CD4-positive, alpha-beta memory T cell (primary cell): ENCODE measurements around the gene SHISA9. TPM values are rescaled to one million over a fixed set of nuclear protein-coding genes. Genes with fewer than 3 reads are reported as not detected.

Experiments
- CTCF ChIA-PET: fragments of 350-600 bp; sonication (Branson Sonifier 250); formaldehyde crosslinking; loops from one replicate; lab custom pipeline; 2021; ENCODE audit warnings: inconsistent platforms; ENCODE audit not compliant: partially characterized antibody; lab: Charles Lee
- POLR2A ChIA-PET: fragments of 350-600 bp; sonication (Branson Sonifier 250); formaldehyde crosslinking; loops from one replicate; lab custom pipeline; 2021; ENCODE audit not compliant: partially characterized antibody; lab: Charles Lee
- DNase-seq, 5 donors: peaks; one replicate each; pipeline versions ENCODE4 v3.0.0 to v3.0.0-alpha.2; 2020 to 2022; ENCODE audit warnings: mixed read lengths in 1 of 5
- H3K27ac ChIP-seq: one replicate; pipeline ENCODE4 v1.7.0; 2013; ENCODE audit warnings: low read depth, low read length
- H3K27me3 ChIP-seq: 2 replicates; pipeline ENCODE4 v1.7.0; 2013; ENCODE audit warnings: mild to moderate bottlenecking, low read length, moderate library complexity; ENCODE audit not compliant: insufficient read depth
- H3K36me3 ChIP-seq: 2 replicates; pipeline ENCODE4 v1.7.0; 2013; ENCODE audit warnings: mild to moderate bottlenecking, low read length, moderate library complexity; ENCODE audit not compliant: insufficient read depth
- H3K4me1 ChIP-seq: 2 replicates; pipeline ENCODE4 v1.7.0; 2013; ENCODE audit warnings: mild to moderate bottlenecking, low read length, moderate library complexity; ENCODE audit not compliant: insufficient read depth
- H3K4me3 ChIP-seq, 2 donors: one replicate each; pipeline ENCODE4 v1.7.0; 2013; ENCODE audit warnings: low read length in 2 of 2, mild to moderate bottlenecking in 1 of 2
- H3K9me3 ChIP-seq, 2 donors: one replicate each; pipeline ENCODE4 v1.7.0; 2013; ENCODE audit warnings: low read length in 2 of 2, control low read depth in 1 of 2; ENCODE audit not compliant: control insufficient read depth in 1 of 2
- H3K27ac Mint-ChIP-seq, 7 donors: one replicate each; pipeline ENCODE4 v1.8.0; 2020 to 2021; ENCODE audit warnings: mixed read lengths in 7 of 7, mild to moderate bottlenecking in 6 of 7, inconsistent platforms in 3 of 7, moderate library complexity in 3 of 7
- H3K27me3 Mint-ChIP-seq, 2 donors: one replicate each; pipeline ENCODE4 v1.8.0; 2020 to 2021; ENCODE audit warnings: mixed read lengths in 2 of 2
- H3K36me3 Mint-ChIP-seq, 2 donors: one replicate each; pipeline ENCODE4 v1.8.0; 2020 to 2021; ENCODE audit warnings: mixed read lengths in 2 of 2, inconsistent platforms in 1 of 2, mild to moderate bottlenecking in 1 of 2
- H3K4me1 Mint-ChIP-seq, 4 donors: one replicate each; pipeline ENCODE4 v1.8.0; 2020 to 2021; ENCODE audit warnings: mixed read lengths in 4 of 4, mild to moderate bottlenecking in 1 of 4
- H3K4me3 Mint-ChIP-seq, 8 donors: one replicate each; pipeline ENCODE4 v1.8.0; 2020 to 2021; ENCODE audit warnings: mixed read lengths in 8 of 8, mild to moderate bottlenecking in 7 of 8, moderate library complexity in 6 of 8, inconsistent platforms in 3 of 8
- H3K9me3 Mint-ChIP-seq, 8 donors: one replicate each; pipeline ENCODE4 v1.8.0; 2020 to 2021; ENCODE audit warnings: mixed read lengths in 8 of 8, mild to moderate bottlenecking in 5 of 8, inconsistent platforms in 3 of 8, moderate library complexity in 1 of 8
- intact Hi-C: fragments of 100-400 bp; cut with micrococcal nuclease; formaldehyde crosslinking; loops from one replicate; pipeline ENCODE4 v1.15.1; 2023
- polyA plus RNA-seq, 2 donors: library from polyadenylated mRNA; unstranded; fragments of 300-500 nt; fragmentation: Illumina TruSeq; gene quantifications; one replicate each; pipeline ENCODE4 v1.2.3, GENCODE V29; 2021
- total RNA-seq, 2 experiments: library from RNA; stranded (reverse); gene quantifications; one replicate each; pipeline ENCODE4 v1.2.3, GENCODE V29; 2021

The SHISA9 gene
- total and polyA plus RNA-seq, 4 experiments from 2014 or later: not detected

DNA sequence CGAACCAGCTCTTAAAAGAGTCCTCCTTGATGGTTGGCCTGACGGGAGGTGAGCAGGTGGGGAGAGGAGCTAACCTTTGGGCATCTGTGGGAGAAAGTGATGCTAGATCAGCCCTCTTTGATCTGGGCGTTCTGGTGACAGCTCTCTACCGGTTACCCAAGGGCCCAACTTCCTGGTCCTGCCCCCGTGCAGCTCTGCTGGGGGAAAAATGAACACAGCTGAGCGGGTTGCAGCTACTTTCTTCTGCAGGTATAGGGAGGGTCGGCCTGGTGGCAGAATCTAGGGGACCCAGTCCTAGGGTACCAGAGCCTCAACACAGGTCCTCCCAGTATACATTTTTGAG lies 2.9 kb downstream of the SHISA9 start:
- intact Hi-C loops: no loop called here
- Histone ChIP-seq H3K27me3 (peaks cover 4% of the 10 kb centered on the region), H3K27ac (no peak overlapping the region), H3K36me3 (no peaks in the 10 kb centered on the region), H3K4me1 (no peaks in the 10 kb centered on the region), H3K4me3 (no peak overlapping the region), H3K9me3 (no peaks in the 10 kb centered on the region)
- ChIA-PET CTCF (no interaction called here), POLR2A (no interaction called here)
- H3K27me3 Mint-ChIP-seq: peaks cover 36 to 43% of the 10 kb centered on the region in 2 donors
- no peak overlapping the region for H3K4me3 Mint-ChIP-seq
- H3K27ac Mint-ChIP-seq: no peak overlapping the region
- H3K36me3 Mint-ChIP-seq: no peaks in the 10 kb centered on the region
- DNase-seq: no peak
- H3K9me3 Mint-ChIP-seq: peaks cover 0 to 3% (median 0%) of the 10 kb centered on the region in 8 donors
- H3K4me1 Mint-ChIP-seq: peaks cover 0 to 15% (median 2%) of the 10 kb centered on the region in 4 donors

DNA sequence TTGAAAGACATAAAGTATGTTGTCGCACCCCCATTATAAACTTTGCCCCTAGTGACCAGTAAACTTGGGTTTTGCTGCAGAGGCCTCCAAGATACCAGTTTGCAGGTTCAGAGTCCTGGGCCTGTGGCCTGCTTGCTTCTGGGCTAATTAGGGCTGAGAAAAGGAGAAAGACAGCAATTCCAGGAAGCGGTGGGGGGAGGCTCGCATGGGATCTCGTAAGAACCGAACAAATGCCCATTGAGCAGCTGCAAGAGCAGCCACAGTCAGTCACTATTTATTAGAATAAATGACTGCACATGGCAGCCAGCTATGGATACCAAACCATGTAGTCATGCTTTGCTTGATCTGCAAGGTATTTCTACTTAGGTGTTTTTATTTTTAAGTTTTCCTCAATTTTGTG lies 4.9 kb downstream of the SHISA9 start:
- Mint-ChIP-seq H3K27ac (peak overlapping the region in 1 of 7 donors; percentile 41), H3K4me1 (peaks cover 0 to 11% (median 2%) of the 10 kb centered on the region in 4 donors), H3K9me3 (peaks cover 0 to 4% (median 0%) of the 10 kb centered on the region in 8 donors), H3K27me3 (peaks cover 29 to 34% of the 10 kb centered on the region in 2 donors), H3K36me3 (no peaks in the 10 kb centered on the region), H3K4me3 (no peak overlapping the region)
- H3K36me3 ChIP-seq: no peaks in the 10 kb centered on the region
- H3K4me3 ChIP-seq: no peak overlapping the region
- H3K4me1 ChIP-seq: no peaks in the 10 kb centered on the region
- H3K27me3 ChIP-seq: peaks cover 4% of the 10 kb centered on the region
- no peak overlapping the region for H3K27ac ChIP-seq
- ChIA-PET POLR2A (no interaction called here), CTCF (no interaction called here)
- intact Hi-C loops: no loop called here
- H3K9me3 ChIP-seq: no peaks in the 10 kb centered on the region
- no peak for DNase-seq

DNA sequence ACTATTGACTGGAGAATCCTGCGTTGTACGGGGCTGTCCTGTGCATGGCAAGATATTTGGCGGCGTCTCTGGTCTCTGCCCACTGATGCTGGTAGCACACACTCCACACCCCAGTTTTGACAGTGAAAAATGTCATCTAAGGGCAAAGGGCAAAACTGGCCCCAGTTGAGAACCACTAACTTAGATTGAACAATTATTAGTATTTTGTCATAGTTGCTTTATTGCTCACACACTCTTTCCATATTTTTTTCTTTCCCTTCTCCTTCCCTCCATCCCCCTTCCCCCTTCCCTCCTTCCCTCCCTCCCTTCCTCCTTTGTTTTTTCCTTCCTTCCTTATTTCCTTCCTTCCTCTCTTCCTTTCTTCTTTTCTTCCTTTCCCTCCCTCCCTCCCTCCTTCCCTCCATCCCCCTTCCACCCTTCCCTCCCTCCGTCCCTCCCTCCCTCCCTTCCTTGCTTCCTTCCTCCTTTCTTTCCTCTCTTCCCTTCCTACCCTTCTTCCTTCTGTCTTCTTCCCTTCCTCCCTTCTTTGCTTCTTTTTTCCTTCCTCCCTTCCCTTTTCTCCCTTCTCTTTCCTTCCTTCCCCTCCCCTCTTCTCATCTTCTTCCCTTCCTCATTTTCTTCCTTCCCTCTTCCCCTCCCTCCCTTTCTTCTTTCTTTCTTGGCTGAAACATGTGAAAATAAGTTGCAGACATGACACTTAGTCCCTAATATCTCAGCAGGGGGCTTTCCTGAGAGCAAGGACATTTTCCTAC lies 5.5 kb downstream of the SHISA9 start:
- Mint-ChIP-seq H3K4me3 (no peak overlapping the region), H3K27me3 (peaks cover 31 to 34% of the 10 kb centered on the region in 2 donors), H3K36me3 (no peaks in the 10 kb centered on the region), H3K4me1 (peaks cover 0 to 11% (median 2%) of the 10 kb centered on the region in 4 donors), H3K9me3 (peaks cover 0 to 4% (median 0%) of the 10 kb centered on the region in 8 donors), H3K27ac (no peak overlapping the region)
- Histone ChIP-seq H3K9me3 (no peaks in the 10 kb centered on the region), H3K36me3 (no peaks in the 10 kb centered on the region), H3K27me3 (peaks cover 4% of the 10 kb centered on the region), H3K27ac (no peak overlapping the region), H3K4me1 (no peaks in the 10 kb centered on the region), H3K4me3 (no peak overlapping the region)
- ChIA-PET CTCF (no interaction called here), POLR2A (no interaction called here)
- DNase-seq: no peak
- intact Hi-C loops: no loop called here

- peaks cover 0 to 5% (median under 1%) of the 10 kb centered on the region in 4 donors for H3K4me1 Mint-ChIP-seq
- peaks cover 4% of the 10 kb centered on the region for H3K27me3 ChIP-seq
- H3K27me3 Mint-ChIP-seq: peaks cover 29 to 32% of the 10 kb centered on the region in 2 donors
- ChIA-PET POLR2A (no interaction called here), CTCF (no interaction called here)
- H3K4me3 ChIP-seq: no peak overlapping the region
- peaks cover 0 to 5% (median 0%) of the 10 kb centered on the region in 8 donors for H3K9me3 Mint-ChIP-seq
- no peaks in the 10 kb centered on the region for H3K4me1 ChIP-seq
- H3K36me3 ChIP-seq: no peaks in the 10 kb centered on the region
- no peak overlapping the region for H3K4me3 Mint-ChIP-seq
- H3K27ac Mint-ChIP-seq: no peak overlapping the region
- H3K36me3 Mint-ChIP-seq: no peaks in the 10 kb centered on the region
- no peaks in the 10 kb centered on the region for H3K9me3 ChIP-seq
- no peak for DNase-seq
- intact Hi-C loops: no loop called here
- no peak overlapping the region for H3K27ac ChIP-seq
These were observed 6.4 kb downstream of the SHISA9 start for GRCh38 chr16:12907670-12908233.

DNA sequence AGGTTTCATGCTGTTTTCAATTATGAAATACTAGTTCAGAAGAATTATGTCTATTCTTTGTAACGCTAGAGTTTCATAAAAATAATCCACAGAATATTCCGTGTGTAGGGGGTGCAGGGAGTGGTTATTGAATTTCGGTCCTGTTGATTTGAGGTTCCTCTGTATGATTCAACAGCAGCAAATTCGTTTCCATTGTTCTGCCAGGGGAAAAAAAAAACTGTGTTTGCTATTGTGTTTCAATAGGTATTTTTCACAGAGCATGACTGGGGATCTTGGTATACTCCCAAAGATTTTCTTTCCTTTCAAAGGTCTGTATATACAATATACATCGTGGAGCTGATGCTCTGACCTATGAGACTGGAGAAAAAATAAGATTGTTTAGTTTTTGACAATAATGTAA lies 15.8 kb downstream of the SHISA9 start:
- Histone ChIP-seq H3K4me3 (no peak overlapping the region), H3K27ac (no peak overlapping the region), H3K27me3 (no peaks in the 10 kb centered on the region), H3K36me3 (no peaks in the 10 kb centered on the region), H3K4me1 (no peaks in the 10 kb centered on the region), H3K9me3 (no peaks in the 10 kb centered on the region)
- Mint-ChIP-seq H3K9me3 (peaks cover 0 to 4% (median under 1%) of the 10 kb centered on the region in 8 donors), H3K4me1 (no peaks in the 10 kb centered on the region), H3K36me3 (no peaks in the 10 kb centered on the region), H3K4me3 (no peak overlapping the region), H3K27me3 (peaks cover 5 to 13% of the 10 kb centered on the region in 2 donors), H3K27ac (no peak overlapping the region)
- ChIA-PET POLR2A (no interaction called here), CTCF (no interaction called here)
- no peak for DNase-seq
- intact Hi-C loops: no loop called here

DNA sequence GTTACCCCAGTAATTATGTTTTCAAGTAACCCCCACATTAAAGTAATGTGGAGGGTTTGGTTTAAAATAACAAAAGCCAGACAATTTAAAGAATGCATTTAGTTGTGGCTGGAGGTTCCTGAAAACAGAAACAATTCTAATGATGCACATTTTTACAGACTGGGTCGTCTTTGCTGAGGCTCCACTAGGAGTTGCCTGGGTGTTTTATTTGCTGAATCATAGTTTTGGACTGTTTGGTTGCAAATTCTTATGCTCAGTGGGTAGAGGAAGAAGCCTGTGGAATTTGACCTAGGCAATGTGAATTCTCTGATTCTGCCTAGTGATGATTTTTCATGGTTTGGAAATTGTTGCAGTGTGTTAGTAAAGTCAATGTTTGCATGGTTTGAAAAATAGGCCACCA lies 16.3 kb downstream of the SHISA9 start:
- Histone ChIP-seq H3K27ac (no peak overlapping the region), H3K4me3 (no peak overlapping the region), H3K4me1 (no peaks in the 10 kb centered on the region), H3K36me3 (no peaks in the 10 kb centered on the region), H3K9me3 (no peaks in the 10 kb centered on the region), H3K27me3 (no peaks in the 10 kb centered on the region)
- CTCF ChIA-PET: no interaction called here
- DNase-seq: no peak
- peaks cover 5 to 15% of the 10 kb centered on the region in 2 donors for H3K27me3 Mint-ChIP-seq
- H3K27ac Mint-ChIP-seq: no peak overlapping the region
- no peak overlapping the region for H3K4me3 Mint-ChIP-seq
- H3K4me1 Mint-ChIP-seq: no peaks in the 10 kb centered on the region
- POLR2A ChIA-PET: no interaction called here
- intact Hi-C loops: no loop called here
- H3K9me3 Mint-ChIP-seq: peaks cover 0 to 4% (median under 1%) of the 10 kb centered on the region in 8 donors
- H3K36me3 Mint-ChIP-seq: no peaks in the 10 kb centered on the region

DNA sequence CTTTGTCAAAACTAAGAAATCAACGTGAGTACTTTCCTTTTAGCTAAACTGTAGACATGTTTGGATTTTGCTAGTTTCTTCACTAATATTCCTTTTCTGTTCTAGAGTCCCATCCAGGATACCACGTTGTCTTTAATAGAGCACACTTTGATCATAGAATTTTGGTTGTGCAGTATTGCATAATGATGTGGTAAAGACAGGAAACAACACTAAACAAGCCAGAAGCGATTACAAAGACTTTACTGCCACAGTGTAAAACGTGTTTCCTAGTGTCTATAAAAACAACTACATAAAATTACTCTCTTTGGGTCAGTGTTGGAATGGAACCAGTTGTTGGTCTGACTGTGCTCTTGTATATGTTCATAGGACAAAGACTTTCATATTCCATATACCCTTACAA lies 19.3 kb downstream of the SHISA9 start:
- ChIA-PET CTCF (no interaction called here), POLR2A (no interaction called here)
- intact Hi-C loops: no loop called here
- Mint-ChIP-seq H3K4me1 (no peaks in the 10 kb centered on the region), H3K27ac (no peak overlapping the region), H3K36me3 (no peaks in the 10 kb centered on the region), H3K27me3 (peaks cover 3 to 14% of the 10 kb centered on the region in 2 donors), H3K9me3 (peaks cover 0 to 7% (median 0%) of the 10 kb centered on the region in 8 donors), H3K4me3 (no peak overlapping the region)
- Histone ChIP-seq H3K4me1 (no peaks in the 10 kb centered on the region), H3K4me3 (no peak overlapping the region), H3K27me3 (no peaks in the 10 kb centered on the region), H3K27ac (no peak overlapping the region), H3K36me3 (no peaks in the 10 kb centered on the region), H3K9me3 (no peaks in the 10 kb centered on the region)
- DNase-seq: no peak
